NCI-H1417 (cell line): ENCODE data around the gene IFITM2.
"Not testable (repeated sequence)": the region's sequence is repeated elsewhere in the genome, so short reads cannot be mapped to it uniquely, and the experiment has no call there.

Experiments used
- DNase-seq, 3 experiments: peaks; one replicate each; lab custom pipeline; 2025; lab: John Stamatoyannopoulos, UW

The IFITM2 gene

DNA sequence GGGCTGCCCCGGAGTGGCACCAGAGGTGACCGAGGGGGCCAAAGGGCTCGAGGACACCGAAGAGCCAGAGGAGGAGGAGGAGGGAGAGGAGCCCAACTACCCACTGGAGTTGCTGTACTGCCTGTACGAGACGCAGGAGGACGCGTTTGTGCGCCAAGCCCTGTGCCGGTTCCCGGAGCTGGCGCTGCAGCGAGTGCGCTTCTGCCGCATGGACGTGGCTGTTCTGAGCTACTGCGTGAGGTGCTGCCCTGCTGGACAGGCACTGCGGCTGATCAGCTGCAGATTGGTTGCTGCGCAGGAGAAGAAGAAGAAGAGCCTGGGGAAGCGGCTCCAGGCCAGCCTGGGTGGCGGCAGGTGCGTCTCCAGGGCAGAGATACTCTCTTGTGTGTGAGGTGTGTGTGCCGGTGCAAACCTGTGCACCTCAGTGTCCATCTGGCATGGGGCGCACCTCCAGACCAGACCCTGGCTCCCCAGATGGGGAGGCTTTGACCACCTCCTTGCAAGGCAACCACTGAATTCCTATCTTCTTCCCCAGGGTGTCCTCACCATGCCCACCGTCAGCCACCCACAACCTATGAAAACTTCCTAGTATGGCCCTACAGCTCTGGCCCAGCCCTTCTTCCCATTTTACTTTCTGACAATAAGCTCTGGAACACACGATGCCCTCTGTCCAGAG is 26.0 kb upstream of the IFITM2 start:
- no peak for DNase-seq

DNA sequence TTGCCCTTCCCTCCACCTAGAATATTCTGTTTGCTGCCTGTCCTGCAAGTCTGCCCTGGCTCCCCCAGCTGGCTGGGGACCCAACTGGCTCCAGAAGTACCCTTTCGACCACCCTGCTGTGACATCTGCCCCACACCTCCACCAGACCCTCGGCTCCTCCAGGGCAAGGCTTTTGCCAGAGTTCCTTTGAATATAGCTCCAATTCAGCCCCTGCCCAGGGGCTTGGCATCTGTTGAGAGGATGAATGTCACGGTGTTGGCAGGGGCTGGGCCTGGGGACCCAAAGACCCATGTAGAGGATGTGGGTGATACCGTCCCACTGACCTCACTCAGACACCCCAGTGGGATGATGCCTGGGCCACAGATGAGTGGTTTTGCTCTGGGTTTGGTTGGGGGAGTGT is 25.4 kb upstream of the IFITM2 start:
- no peak for DNase-seq

DNA sequence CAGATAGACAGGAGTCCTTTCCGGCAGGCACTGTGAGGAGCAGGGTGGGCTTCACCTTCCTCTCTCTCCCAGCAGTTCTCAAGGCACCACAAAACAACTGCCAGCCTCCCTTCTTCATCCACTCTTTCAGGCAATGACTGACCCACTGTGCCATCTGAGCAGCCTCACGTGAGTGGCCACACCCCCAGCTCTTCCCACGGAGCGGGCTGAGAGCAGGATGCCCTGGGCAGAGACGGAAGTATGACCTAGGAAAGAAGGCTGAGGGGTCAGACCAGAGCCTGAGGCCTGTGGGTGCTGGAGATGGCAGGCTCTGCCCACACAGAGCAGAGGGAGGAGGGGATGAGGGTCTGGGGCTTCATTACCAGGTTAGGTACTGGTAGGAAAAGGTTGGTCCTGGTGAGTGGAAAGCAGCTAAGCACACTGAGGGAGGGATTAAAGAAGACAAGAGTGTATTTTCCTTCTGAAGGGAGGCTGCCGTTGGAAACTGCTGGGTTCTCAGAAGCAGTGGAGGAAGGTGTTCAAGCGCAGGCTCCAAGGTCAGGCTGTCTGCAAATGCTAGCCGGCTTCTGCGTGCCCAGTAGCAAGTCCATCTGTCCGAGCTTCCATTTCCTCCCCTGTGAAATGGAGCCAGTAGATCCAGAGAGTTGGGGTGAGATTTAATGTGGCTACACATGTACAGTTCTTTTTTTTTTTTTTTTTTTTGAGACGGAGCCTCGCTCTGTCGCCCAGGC is 24.8 kb upstream of the IFITM2 start:
- DNase-seq = no peak

DNA sequence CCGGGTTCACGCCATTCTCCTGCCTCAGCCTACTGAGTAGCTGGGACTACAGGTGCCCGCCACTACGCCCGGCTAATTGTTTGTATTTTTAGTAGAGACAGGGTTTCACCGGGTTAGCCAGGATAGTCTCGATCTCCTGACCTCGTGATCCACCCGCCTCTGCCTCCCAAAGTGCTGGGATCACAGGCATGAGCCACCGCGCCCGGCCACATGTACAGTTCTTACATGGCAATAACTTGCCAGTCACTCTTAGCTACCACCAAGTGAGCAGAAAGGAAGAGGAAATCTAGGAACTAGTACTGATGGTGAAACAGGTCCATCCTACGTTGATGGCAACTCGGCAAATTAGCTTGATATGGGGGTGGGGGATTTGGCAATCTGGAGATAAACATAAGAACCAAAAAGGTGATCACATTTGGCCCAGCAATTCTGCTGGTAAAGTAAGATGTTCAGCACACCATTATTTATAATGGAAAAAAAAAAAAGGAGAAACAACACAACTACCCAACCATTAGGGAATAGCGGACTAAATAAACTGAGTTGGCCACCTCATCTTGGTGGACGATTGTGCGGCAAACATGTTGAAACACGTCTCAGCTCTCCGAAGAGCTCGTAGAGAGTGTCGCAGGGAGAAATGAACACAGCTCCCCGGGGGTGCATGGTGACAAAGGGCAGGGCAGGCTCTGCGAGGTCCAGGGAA is 24.1 kb upstream of the IFITM2 start:
- DNase-seq = no peak

DNA sequence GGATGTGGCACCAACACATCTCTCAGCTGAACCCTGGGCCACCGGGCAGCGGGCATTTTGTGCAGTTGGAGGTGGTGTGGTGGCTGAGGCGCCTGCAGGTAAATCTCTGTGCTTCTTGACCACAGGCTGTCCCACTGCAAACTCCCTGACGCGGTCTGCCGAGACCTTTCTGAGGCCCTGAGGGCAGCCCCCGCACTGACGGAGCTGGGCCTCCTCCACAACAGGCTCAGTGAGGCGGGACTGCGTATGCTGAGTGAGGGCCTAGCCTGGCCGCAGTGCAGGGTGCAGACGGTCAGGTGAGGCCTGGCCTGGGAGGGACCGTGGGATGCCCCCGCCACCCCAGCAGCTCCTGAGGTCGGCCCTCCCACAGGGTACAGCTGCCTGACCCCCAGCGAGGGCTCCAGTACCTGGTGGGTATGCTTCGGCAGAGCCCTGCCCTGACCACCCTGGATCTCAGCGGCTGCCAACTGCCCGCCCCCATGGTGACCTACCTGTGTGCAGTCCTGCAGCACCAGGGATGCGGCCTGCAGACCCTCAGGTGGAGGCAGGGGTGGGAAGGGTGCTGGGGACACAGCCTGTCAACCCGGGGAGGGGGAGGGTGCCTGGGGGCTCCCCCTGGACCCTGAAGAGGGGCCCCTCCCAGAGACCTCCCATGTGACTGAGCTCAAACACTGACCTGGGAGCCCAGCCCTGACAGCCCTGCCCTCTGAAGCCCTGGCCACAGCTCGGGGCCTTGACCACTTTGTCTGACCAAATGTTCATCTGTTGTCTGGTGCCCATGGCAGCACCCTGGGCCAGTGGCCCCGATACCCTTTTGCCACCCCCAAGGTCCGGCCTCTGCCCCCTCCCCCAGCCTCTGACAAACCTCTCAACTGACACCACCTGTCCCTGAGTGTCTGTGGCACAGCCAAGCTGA is 23.3 kb upstream of the IFITM2 start:
- DNase-seq = no peak

DNA sequence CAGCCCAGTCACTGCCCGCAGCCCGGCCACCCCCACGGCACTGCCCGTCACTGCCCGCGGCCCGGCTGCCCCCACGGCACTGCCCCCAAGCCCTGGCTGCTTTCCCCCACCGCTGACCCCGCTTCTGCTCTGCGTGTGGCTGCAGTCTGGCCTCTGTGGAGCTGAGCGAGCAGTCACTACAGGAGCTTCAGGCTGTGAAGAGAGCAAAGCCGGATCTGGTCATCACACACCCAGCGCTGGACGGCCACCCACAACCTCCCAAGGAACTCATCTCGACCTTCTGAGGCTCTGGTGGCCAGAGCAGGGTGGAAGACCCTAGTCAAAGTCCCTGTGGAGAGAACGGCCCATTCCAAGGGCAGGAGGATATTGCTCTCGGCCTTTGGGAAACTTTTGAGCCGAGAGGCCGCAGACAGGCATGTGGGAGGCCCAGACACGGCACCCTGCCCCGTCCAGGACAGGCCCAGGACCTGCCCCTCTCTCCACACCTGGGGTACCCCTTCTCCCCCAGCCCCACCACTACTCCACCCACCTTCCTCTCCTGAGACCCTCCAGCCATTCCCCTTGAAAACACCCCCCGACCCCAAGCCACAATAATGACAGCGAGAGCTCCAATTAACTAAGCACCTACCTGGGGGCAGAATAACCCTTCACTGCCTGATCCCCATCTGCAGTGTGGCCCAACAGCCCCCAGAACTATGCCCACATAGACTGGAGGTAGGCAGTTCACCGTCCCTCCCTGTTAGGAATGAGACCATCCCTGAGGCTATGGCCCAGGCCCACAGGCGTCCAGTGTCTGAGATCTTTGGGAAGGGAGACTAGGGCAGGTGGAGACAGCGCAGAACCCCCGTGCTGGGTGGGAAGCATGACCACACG is 22.4 kb upstream of the IFITM2 start:
- no peak for DNase-seq

DNA sequence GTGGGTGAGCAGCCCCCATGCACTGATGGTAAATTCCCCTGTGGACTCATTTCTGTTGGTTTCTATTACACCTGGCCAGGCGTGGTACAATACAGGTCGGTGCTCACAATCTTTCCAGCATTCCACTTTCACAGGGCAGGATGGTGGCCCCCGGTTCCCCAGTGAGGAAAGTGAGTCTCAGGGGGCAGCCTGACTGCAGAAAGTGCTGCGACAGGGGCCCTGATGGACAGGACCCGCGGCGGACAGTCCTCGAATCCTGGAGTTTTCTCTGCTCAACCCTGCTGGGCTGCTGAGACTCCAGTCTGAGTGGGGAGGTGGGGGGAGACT is 21.8 kb upstream of the IFITM2 start:
- DNase-seq = no peak

DNA sequence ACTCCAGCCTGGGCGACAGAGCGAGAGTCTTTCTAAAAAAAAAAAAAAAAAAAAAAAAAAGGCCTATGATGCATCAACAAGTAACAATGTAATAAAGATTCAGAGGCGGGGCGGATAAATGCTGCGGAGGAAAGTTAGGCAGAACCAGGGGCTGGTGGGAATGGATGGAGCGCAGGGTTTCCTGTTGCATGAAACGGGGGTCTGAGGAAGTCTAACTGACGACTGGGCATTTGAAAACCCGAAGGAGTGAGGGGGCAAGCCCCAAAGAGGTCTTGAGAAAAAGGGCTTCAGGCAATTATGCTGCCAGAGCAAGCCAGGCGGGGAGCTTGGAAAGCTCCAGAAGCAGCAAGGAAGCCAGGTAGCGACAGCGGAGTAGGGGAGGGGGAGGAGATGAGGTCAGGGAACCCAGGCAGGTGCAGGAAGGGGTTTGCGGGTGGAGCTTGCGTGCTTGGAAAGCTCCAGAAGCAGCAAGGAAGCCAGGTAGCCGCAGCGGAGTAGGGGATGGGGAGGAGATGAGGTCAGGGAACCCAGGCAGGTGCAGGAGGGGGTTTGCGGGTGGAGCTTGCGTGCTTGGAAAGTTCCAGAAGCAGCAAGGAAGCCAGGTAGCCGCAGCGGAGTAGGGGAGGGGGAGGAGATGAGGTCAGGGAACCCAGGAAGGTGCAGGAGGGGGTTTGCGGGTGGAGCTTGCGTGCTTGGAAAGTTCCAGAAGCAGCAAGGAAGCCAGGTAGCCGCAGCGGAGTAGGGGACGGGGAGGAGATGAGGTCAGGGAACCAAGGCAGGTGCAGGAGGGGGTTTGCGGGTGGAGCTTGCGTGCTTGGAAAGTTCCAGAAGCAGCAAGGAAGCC is 20.4 kb upstream of the IFITM2 start:
- not testable (repeated sequence) for DNase-seq

DNA sequence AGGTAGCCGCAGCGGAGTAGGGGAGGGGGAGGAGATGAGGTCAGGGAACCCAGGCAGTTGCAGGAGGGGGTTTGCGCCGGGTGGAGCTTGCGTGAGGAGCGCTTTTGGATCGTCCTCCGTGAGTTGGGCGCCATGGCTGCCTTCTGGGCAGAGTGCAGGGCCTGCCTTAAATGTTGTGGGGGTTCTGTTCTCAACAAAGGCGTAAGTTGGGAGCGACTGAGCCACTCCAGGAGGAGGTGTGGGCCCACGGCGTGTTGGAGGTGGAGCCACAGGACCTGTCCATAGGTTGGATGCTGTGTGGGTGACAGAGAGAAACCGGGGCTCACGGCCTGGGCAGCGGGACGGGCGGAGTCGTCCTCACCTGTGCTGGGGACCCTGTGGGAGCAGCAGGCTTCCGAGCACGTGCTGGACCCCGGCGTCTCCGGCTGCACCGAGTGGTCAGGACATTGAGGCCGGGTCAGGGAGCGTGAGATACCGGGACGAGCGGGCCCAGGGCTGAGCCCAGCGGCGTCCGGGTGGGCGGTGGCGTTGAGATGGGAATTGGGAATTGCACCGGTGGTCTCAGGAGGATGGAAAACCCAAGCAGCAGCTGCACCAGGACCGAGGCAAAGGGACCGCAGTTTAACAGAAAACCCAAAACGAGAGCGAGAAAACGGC is 19.7 kb upstream of the IFITM2 start:
- DNase-seq = no peak

DNA sequence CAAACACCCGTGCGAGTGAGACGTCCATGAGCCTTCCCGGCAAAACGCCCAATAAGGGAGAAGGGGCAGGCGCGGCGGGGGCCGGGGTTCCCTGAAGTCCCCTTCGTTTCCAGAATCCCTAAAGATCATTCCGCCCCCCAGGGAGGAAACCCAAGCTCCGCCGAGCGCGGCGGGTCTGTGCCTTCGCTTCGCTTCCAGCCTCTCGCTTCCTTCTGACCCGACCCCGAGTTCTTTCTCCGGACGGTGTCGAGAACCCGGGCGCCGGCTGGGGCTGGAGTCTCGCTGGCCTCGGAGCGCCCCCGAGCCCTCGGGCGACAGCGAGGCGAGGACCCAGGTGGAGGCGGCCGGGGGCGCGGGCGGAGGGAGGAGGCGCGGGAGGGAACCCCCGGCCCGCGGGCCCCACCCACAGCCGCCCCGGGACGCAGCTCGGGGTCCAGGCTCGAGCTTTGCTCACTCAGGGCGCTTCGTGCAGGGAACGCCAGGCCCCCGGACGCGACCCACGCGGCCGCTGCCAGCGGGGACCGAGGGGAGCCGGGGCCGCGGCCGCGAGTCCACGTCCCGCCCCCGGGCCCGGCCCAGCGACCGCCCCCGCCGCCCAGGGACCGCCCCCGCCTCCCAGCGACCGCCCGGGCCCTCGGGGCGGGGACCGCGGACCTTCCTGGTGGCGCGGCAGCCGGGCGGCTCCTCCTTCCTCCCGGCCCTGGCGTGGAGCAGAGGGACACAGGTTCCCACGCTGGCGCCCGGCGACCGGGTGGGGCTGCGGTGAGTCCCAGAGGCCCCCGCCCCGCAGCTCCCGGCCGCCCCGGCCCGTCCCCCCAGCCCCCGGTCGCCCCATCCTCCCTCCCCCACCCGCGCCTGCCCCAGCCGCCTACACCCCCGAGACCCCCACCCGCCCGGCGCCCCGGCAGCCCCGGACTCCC is 18.9 kb upstream of the IFITM2 start, which contains the start of gene PGGHG:
Gene PGGHG, plus strand, starts transcription at position 649 of the 920 bp plus-strand sequence. CDS start 691 bp downstream, outside the sequence.
- peak; percentile 29 to 44 (median 29) for DNase-seq

DNA sequence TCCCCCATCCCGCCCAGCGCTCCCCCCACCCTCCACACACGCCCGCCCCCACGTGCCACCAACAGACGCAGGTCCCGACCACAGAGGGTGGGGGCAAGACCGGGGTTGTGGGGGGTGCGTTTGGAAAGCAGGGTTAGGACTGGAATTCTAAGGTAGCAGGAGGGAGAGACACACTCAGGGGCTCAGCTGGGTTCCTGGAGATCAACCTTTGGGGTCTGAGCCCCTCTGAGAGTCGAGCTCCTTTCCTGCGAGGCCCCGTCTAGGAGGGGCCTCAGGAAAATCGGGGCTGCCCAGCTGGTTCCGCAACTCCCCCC is 18.3 kb upstream of the IFITM2 start:
- no peak for DNase-seq

DNA sequence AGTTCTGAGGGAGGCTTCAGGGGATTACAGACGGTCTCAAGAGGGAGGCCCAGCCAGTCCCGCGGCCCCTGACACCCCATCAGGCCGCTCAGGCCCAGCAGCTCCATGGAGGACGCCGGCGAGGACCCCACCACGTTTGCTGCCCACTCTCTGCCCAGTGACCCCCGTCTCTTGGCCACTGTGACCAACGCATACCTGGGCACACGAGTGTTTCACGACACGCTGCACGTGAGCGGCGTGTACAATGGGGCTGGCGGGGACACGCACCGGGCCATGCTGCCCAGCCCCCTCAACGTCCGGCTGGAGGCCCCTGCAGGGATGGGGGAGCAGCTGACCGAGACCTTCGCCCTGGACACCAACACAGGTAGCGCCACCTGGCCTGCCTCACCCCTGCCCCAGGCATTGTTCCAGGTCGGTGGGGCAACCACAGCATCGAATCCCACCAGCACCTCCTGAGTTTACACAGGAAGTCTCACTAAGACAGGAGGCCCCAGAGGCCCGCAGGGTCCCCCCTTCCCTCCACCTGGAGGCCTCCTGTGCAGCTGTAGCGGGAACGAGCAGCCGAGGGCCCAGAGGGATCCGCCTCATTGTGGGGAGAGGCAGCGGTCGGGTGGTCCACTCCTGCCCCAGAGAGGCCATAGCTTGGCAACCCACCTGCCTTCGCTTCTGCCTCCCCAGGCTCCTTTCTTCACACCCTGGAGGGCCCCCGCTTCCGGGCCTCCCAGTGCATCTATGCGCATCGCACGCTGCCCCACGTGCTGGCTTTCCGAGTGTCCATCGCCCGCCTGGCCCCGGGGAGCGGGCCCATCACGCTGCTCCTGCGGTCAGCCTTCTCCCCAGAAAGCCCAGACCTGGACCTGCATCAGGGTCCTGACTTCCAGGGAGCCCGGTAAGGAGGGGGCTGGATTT is 17.6 kb upstream of the IFITM2 start:
- DNase-seq = no peak

DNA sequence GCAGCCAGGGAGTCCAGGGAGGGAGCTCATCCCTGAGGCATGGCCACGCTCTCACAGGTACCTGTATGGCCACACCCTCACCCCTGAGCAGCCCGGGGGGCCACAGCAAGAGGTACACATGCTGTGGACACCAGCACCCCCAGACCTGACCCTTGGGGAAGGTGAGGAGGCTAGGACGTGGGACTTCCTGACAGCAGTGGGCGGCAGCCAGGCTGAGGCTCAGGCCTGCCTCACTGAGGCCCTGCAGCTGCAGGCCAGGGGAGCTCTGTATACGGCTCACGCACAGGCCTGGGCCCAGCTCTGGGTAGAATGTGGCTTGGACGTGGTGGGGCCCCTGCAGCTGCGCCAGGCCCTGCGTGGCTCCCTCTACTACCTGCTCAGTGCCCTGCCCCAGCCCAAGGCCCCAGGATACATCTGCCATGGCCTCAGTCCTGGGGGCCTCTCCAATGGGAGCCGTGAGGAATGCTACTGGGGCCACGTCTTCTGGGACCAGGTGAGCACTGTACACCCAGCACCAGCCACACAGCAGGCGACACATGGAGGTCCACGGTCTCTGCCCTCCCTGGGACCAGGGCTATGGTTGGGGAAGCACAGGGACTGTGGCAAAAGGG is 16.9 kb upstream of the IFITM2 start:
- no peak for DNase-seq

DNA sequence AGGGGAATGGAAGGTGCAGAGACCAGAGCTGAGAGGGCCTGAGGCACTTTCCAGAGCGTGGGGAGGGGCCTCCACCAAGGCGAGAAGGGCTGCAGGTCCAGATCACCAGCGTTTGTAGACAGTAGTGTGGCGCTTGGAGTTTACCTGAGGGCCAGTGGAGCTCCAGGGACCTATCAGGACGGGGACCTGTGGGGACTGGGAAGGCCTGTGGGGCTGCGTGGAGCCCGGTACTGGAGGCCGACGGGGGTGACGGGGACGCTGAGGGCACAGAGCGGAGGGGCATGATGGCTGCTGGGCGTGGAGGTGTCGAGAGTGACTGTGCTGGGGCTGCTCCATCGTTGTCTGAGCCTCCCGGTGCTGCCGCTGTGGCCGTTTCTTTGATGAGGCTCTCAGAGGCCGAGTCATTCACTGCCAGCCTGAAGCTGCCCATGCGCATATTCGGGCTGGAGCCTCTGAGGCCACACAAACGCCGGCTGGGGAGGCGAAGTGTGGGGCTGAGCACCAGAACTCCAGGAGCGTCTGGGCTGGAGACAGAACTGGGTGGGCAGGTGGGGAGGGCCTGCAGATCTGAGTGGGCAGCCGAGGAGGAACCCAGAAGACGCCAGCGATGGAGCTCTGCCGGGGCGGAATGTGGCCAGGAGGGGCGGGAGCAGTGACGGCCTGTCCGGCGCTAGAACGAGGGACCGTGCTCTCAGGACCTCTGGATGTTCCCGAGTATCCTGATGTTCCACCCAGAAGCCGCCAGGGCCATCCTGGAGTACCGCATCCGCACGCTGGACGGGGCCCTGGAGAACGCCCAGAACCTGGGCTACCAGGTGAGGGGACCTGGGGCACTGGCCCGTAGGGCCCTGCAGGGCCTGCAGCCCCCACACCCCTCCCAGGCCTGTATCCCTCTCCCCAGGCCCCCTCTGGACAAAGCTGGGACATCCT is 16.1 kb upstream of the IFITM2 start:
- no peak for DNase-seq

DNA sequence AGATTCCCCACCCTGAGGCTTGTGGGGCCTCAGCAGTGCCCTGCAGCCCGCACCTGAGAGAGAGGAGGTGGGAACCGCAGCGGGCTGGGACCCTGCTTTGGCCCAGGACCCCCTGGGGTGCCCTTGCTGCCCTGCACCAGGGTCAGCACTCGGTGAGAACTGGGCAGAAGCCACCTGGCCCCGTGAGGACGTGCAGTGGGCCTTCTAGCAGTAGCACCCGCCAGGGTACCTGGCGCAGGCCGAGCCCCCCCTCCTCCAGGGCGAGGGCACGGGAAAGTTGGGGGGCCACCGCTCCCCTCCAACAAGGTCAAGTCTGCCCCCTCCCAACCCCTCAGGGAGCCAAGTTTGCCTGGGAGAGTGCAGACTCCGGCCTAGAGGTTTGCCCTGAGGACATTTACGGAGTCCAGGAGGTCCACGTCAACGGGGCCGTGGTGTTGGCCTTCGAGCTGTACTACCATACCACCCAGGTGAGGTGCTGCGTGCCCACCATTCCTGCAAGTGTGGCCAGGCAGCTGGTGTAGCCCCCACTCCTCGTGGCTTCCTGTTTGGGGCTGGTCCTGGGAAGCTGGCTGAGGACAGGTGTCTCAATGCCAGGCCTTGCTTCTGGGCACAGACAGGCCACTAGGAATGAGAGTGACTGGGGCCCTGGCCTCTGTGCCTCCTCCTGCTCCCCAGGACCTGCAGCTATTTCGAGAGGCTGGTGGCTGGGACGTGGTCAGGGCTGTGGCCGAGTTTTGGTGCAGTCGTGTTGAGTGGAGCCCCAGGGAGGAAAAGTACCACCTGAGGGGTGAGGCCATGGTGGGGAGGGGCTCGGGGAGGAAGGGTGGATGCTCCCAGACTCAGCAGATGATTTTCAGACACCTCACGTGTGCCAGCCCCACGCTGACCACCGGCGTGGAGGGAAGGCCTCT is 15.2 kb upstream of the IFITM2 start:
- no peak for DNase-seq
